LNCaP clone FGC (cell line): Measurements from ENCODE around the gene DMRTC2.

Source experiments
- DNase-seq: peaks from one replicate; pipeline ENCODE4 v3.0.0-alpha.2; 2011; ENCODE audit warnings: low read depth
- H3K4me3 ChIP-seq: 2 replicates; pipeline ENCODE4 v1.5.1; 2011; ENCODE audit warnings: mild to moderate bottlenecking, low read depth, low read length, control low read depth
- TF ChIP-seq, protein P1 (sequence below): IDR thresholded peaks from 2 replicates; pipeline ENCODE4 v1.5.1; 2012; ENCODE audit warnings: mild to moderate bottlenecking; ENCODE audit not compliant: control insufficient read depth, insufficient read depth; ENCODE audit errors: extremely low read depth

DMRTC2 gene

GRCh38 chr19:41868120-41868988, 23.5 kb downstream of the DMRTC2 start:
- DNase-seq: no peak
- no peak overlapping the region for H3K4me3 ChIP-seq
- TF ChIP-seq, protein P1, sequence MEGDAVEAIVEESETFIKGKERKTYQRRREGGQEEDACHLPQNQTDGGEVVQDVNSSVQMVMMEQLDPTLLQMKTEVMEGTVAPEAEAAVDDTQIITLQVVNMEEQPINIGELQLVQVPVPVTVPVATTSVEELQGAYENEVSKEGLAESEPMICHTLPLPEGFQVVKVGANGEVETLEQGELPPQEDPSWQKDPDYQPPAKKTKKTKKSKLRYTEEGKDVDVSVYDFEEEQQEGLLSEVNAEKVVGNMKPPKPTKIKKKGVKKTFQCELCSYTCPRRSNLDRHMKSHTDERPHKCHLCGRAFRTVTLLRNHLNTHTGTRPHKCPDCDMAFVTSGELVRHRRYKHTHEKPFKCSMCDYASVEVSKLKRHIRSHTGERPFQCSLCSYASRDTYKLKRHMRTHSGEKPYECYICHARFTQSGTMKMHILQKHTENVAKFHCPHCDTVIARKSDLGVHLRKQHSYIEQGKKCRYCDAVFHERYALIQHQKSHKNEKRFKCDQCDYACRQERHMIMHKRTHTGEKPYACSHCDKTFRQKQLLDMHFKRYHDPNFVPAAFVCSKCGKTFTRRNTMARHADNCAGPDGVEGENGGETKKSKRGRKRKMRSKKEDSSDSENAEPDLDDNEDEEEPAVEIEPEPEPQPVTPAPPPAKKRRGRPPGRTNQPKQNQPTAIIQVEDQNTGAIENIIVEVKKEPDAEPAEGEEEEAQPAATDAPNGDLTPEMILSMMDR: no peak

DNA sequence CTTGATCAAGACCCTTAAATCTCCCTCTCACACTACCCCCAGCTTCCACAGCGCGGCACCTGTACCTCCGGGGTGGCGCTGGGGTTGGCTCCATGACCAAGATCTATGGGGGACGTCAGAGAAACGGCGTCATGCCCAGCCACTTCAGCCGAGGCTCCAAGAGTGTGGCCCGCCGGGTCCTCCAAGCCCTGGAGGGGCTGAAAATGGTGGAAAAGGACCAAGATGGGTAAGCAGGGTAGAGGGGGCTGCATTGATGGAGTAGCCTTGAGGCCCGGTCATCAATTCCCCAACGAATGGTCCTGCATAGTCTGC, 24.1 kb downstream of the DMRTC2 start:
- no peak for DNase-seq
- TF ChIP-seq, protein P1: no peak
- H3K4me3 ChIP-seq: no peak overlapping the region

DNA sequence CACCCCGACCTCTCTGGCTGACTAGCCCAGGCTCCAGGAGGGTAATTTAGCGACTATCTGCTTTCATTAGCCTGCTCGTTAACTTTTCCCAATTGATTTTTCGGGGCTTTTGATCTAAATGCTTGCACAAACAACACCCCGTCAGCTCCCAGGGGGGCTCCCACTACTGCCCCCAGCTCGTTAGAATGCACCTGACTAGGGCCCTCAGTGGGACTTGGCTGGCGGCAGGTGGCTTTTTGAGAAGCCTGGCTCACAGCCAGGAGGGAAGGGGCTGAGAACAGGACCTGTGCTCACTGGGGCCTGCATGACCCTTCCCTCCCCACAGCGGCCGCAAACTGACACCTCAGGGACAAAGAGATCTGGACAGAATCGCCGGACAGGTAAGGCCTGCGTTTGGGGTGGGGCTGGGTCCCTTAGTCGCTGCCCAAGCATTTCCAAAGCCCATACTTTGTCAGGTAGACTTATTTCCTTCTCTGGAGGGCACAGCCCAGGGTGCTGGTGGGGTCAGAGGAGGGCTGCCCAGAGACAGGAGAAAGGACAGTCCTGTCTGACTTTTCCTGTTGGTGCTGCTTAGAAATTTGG, 24.6 kb downstream of the DMRTC2 start:
- TF ChIP-seq, protein P1: no peak

GRCh38 chr19:41870401-41870873, 25.6 kb downstream of the DMRTC2 start:
- no peak overlapping the region for H3K4me3 ChIP-seq
- no peak for DNase-seq
- TF ChIP-seq, protein P1: no peak

More for the DNA sequence above, 24.6 kb downstream of the DMRTC2 start:
- no peak for DNase-seq
- H3K4me3 ChIP-seq: no peak overlapping the region

DNA sequence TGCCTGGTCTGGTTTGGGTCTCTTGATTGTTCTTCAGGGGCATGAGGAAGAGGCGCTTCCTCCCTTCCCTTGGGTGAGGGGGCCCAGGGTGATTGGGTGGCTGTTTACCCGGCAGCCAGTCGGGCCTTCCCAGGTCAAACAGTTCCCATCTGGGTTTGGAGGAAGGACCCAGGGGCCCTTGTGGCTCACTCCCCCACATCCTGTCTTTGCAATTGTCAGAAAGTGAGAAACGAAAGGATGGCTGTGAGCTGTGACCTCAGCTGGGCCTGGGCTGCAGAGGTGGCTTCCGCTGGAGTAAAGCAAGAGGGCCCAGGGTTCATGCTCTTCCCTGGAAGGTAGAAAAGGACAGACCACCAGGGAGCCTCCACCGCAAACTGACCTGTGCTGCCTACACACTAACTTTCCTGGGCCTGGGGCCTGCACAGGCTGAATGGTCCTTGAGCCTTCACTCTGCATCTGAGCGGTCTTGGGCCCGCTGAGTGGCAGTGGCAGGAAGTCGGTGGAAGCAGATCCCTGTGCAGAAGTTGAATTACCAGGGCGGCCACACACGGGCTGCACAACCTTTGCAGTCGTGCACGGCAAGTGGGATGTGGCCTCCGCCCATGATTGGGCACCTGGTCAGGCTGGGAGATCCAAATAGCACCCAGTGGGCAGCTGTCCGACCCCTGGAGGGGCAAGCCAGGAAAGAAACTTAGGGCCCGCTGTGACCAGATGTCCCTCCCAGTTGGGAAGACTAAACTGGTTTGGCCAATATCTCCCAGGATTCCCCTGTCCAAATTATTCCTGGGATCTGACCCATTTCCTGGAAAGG, 26.9 kb downstream of the DMRTC2 start:
- TF ChIP-seq, protein P1: no peak
- no peak overlapping the region for H3K4me3 ChIP-seq
- DNase-seq: no peak

DNA sequence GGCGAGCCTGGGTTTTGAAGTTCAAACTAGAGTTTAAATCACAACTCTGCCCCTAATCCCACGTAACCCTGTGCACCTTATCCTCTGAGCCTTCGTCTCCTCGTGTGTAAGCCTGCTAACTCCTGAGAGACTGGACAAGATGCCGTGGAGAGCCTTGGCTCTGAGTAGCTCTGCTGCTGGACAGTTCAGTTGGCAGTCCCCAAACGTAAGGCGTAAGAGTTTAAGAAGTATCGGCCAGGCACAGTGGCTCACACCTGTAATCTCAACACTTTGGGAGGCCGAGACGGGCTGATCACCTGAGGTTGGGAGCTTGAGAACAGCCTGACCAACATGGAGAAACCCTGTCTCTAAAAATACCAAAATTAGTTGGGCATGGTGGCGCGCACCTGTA, 27.5 kb downstream of the DMRTC2 start:
- TF ChIP-seq, protein P1: no peak
- no peak for DNase-seq
- no peak overlapping the region for H3K4me3 ChIP-seq
